GM18858 (cell line): ENCODE results near the gene RPL18A.

Experiments used
- ATAC-seq: cut with Tn5 transposase; IDR thresholded peaks from one replicate; pipeline ENCODE4 v1.9.1; 2021; ENCODE audit not compliant: unreplicated experiment

RPL18A gene

GRCh38 chr19:17908244-17908643 is 48.5 kb downstream of the RPL18A start:
- no peak for ATAC-seq

DNA sequence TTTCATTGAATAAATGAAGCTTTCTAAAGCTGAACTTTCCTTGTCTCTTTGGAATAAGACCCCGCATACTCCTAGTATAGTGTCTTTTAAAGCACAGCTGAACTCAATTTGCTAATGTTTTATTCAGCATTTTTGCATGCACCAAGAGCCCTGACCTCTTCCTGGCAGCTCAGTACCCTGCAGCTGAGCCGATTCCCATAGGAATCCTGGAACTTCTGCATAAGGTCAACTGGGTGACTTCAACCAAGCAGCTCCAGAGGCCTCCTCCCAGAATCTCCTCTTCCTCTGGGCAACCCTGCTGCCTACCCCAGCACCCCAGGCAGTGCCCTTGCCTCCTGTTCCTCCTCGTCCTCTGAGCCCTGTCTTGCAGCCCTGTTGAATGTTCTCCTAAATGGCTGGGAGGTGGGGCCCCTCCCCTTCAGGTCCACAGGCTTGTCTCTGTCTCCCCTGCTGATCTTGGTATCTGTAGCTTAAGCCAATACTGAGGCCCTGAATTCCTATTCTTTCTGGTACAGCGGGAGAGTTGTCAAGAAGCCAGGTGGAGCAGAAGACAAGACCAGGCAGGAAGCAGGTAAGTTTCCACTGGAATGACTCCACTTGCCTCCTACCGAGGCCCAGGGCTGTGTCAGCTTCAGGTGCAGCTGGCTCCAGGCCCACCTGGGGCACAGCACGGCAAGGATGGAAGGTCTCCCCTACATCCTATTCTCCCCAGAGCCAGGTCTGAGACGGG is 49.5 kb downstream of the RPL18A start:
- ATAC-seq, result no peak

- no peak for ATAC-seq
These were observed 51.2 kb downstream of the RPL18A start for GRCh38 chr19:17910791-17911360.
